Osteoblast (primary cell): Measurements from ENCODE around the gene DMRT1. TPM values are rescaled to one million over a fixed set of nuclear protein-coding genes. Genes with fewer than 3 reads are reported as not detected.

Source experiments
- DNase-seq: peaks from one replicate; pipeline ENCODE4 v3.0.0; 2011; ENCODE audit warnings: low spot score, mixed read lengths; ENCODE audit not compliant: insufficient read length; ENCODE audit errors: missing footprints
- H2AFZ ChIP-seq: 2 replicates; pipeline ENCODE4 v1.6.0; 2011; ENCODE audit warnings: mild to moderate bottlenecking, low read length
- H3K27ac ChIP-seq: 2 replicates; pipeline ENCODE4 v1.5.1; 2011; ENCODE audit warnings: mild to moderate bottlenecking, low read depth, low read length, moderate library complexity
- H3K27me3 ChIP-seq: 2 replicates; pipeline ENCODE4 v1.6.0; 2012; ENCODE audit warnings: mild to moderate bottlenecking, control low read depth, inconsistent platforms, low read length, moderate library complexity; ENCODE audit not compliant: insufficient read depth
- H3K36me3 ChIP-seq: 2 replicates; pipeline ENCODE4 v1.5.1; 2011; ENCODE audit warnings: mild to moderate bottlenecking, low read length, control low read depth, moderate library complexity; ENCODE audit not compliant: insufficient read depth
- H3K4me1 ChIP-seq: 2 replicates; pipeline ENCODE4 v1.5.1; 2011; ENCODE audit warnings: mild to moderate bottlenecking, low read length, control low read depth, moderate library complexity; ENCODE audit not compliant: insufficient read depth
- H3K4me2 ChIP-seq: 2 replicates; pipeline ENCODE4 v1.6.0; 2011; ENCODE audit warnings: mild to moderate bottlenecking, low read length; ENCODE audit not compliant: insufficient read depth
- H3K4me3 ChIP-seq: fragments of 200-600 bp; sonication (generic); 3 replicates; pipeline ENCODE4 v1.5.1; 2012; ENCODE audit warnings: mild to moderate bottlenecking, low read length, inconsistent platforms; ENCODE audit not compliant: insufficient read depth
- H3K79me2 ChIP-seq: 2 replicates; pipeline ENCODE4 v1.6.0; 2012; ENCODE audit warnings: mild to moderate bottlenecking, low read length, control low read depth, inconsistent platforms; ENCODE audit not compliant: insufficient read depth
- H3K9me3 ChIP-seq: 2 replicates; pipeline ENCODE4 v1.5.1; 2011; ENCODE audit warnings: low read depth, low read length, control low read depth
- H4K20me1 ChIP-seq: 2 replicates; pipeline ENCODE4 v1.6.0; 2012; ENCODE audit warnings: mild to moderate bottlenecking, low read length, control low read depth; ENCODE audit not compliant: insufficient read depth
- CTCF ChIP-seq: IDR thresholded peaks from 2 replicates; pipeline ENCODE4 v1.5.1; 2011; ENCODE audit warnings: mild to moderate bottlenecking, low read depth, low read length, moderate library complexity; ENCODE audit errors: extremely low read depth
- total RNA-seq: library from RNA; depleted of rRNA; stranded (reverse); fragments of >200 nt; gene quantifications from 2 replicates; pipeline ENCODE4 v1.2.3, GENCODE V29; 2012

Gene DMRT1
- total RNA-seq, 1 donor: not detected

DNA sequence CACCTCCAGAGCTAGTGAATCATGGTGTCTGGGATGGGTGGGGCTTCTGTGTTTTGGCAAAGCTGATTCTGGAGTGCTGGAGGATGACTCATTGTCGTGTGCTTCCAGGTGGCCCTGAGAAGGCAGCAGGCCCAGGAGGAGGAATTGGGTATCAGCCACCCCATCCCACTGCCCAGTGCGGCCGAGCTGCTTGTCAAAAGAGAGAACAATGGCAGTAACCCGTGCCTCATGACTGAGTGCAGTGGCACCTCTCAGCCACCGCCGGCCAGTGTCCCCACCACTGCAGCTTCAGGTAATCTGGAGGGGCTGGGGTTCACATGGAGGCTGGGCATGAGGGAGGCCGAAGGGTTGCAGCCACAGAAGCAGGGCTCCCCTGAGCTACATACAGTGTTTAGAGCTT is 5.4 kb downstream of the DMRT1 start:
- DNase-seq: no peak
- peaks cover 24% of the 10 kb centered on the region for H3K27me3 ChIP-seq
- H3K79me2 ChIP-seq: no peaks in the 10 kb centered on the region
- no peak overlapping the region for H3K4me3 ChIP-seq
- no peaks in the 10 kb centered on the region for H3K9me3 ChIP-seq
- no peak overlapping the region for H3K4me2 ChIP-seq
- H2AFZ ChIP-seq: no peak overlapping the region
- no peak overlapping the region for H3K27ac ChIP-seq
- no peaks in the 10 kb centered on the region for H4K20me1 ChIP-seq
- no peaks in the 10 kb centered on the region for H3K36me3 ChIP-seq
- H3K4me1 ChIP-seq: no peaks in the 10 kb centered on the region
- TF ChIP-seq CTCF: no peak

DNA sequence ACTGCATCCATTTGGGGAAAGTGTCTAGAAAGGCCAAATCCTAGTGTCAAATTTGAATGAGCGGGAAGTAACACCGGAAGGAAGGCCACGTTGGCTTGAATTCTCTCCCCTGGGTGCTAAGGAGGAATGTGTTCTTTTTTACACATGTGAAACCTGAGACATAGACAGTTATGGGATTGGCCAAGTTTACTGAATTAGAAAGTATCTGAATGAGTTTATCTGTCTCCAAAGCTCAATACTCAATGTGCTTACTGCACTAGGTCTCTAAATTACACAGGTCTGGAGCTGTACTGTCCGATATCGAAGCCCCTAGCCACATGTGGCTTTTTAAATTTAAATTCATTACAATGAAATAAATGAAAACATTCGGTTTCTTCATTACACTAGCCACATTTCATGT is 6.0 kb downstream of the DMRT1 start:
- no peaks in the 10 kb centered on the region for H3K79me2 ChIP-seq
- H3K27ac ChIP-seq: no peak overlapping the region
- peaks cover 20% of the 10 kb centered on the region for H3K27me3 ChIP-seq
- H3K36me3 ChIP-seq: no peaks in the 10 kb centered on the region
- no peak overlapping the region for H3K4me2 ChIP-seq
- TF ChIP-seq CTCF: no peak
- H3K9me3 ChIP-seq: no peaks in the 10 kb centered on the region
- no peak for DNase-seq
- H3K4me3 ChIP-seq: no peak overlapping the region
- H2AFZ ChIP-seq: no peak overlapping the region
- no peaks in the 10 kb centered on the region for H4K20me1 ChIP-seq
- H3K4me1 ChIP-seq: no peaks in the 10 kb centered on the region

GRCh38 chr9:849431-849830 is 7.9 kb downstream of the DMRT1 start:
- Histone ChIP-seq H2AFZ (no peak overlapping the region), H3K4me1 (no peaks in the 10 kb centered on the region), H3K9me3 (no peaks in the 10 kb centered on the region), H3K36me3 (no peaks in the 10 kb centered on the region), H4K20me1 (no peaks in the 10 kb centered on the region), H3K27me3 (peaks cover under 1% of the 10 kb centered on the region), H3K27ac (no peak overlapping the region), H3K4me2 (no peak overlapping the region), H3K79me2 (no peaks in the 10 kb centered on the region), H3K4me3 (no peak overlapping the region)
- no peak for TF ChIP-seq CTCF
- DNase-seq: no peak

DNA sequence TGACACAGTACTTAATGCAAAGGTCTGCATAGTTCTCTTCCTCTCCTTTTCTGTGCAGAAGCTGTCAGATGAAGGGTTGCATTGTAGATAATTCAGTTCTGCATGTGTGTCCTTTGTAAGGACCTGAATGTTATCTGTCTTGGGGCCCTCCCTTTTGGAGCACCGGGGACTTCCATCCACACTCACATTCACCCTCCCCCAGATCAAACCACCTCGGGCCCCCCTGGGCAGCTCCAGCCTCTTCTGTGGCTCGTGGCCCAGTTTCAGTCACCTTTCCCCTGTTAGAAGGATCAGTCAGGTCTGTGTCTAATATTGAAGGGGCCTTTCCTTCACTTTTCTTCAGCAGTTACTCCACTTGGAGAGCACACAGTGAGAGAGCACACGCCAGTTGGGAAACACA is 11.0 kb downstream of the DMRT1 start:
- no peaks in the 10 kb centered on the region for H4K20me1 ChIP-seq
- H3K27ac ChIP-seq: no peak overlapping the region
- H3K9me3 ChIP-seq: no peaks in the 10 kb centered on the region
- no peaks in the 10 kb centered on the region for H3K79me2 ChIP-seq
- TF ChIP-seq CTCF: no peak
- H3K4me1 ChIP-seq: no peaks in the 10 kb centered on the region
- no peak overlapping the region for H2AFZ ChIP-seq
- H3K36me3 ChIP-seq: no peaks in the 10 kb centered on the region
- H3K4me3 ChIP-seq: no peak overlapping the region
- H3K27me3 ChIP-seq: no peaks in the 10 kb centered on the region
- no peak for DNase-seq
- H3K4me2 ChIP-seq: no peak overlapping the region
